HepG2 (cell line): Measurements from ENCODE around the gene DNAJB2. TPM values are rescaled to one million over a fixed set of nuclear protein-coding genes. Genes with fewer than 3 reads are reported as not detected.

ENCODE experiments used
- ARID4A ChIP-seq: sonication (generic); formaldehyde crosslinking; IDR thresholded peaks from 2 replicates; pipeline ENCODE4 v1.5.0; 2020; ENCODE audit warnings: mild to moderate bottlenecking, missing genetic modification reagents, borderline replicate concordance
- CHD4 ChIP-seq: fragments of 200-600 bp; sonication (generic); IDR thresholded peaks from 2 replicates; pipeline ENCODE4 v1.7.0; 2017; ENCODE audit warnings: mild to moderate bottlenecking, low read length, borderline replicate concordance
- ELF4 ChIP-seq: sonication (generic); formaldehyde crosslinking; IDR thresholded peaks from 2 replicates; pipeline ENCODE4 v1.5.0; 2020; ENCODE audit warnings: missing genetic modification reagents, mild to moderate bottlenecking, moderate library complexity, borderline replicate concordance
- FOXP1 ChIP-seq, 2 experiments: fragments of 450-650 bp in 1 of 2; IDR thresholded peaks; 2 replicates each; pipeline ENCODE4 v1.6.1; 2017 to 2018; ENCODE audit warnings: antibody characterized with exemption in 1 of 2
- GTF2F1 ChIP-seq: fragments of 150-350 bp; IDR thresholded peaks from 2 replicates; pipeline ENCODE4 v1.6.1; 2014; ENCODE audit warnings: low read length
- HES4 ChIP-seq: sonication (generic); formaldehyde crosslinking; IDR thresholded peaks from 2 replicates; pipeline ENCODE4 v1.9.0; 2021; ENCODE audit warnings: mild to moderate bottlenecking, missing genetic modification reagents, borderline replicate concordance
- HNRNPL ChIP-seq: fragments of 200-400 bp; formaldehyde crosslinking; IDR thresholded peaks from 2 replicates; pipeline ENCODE4 v1.6.1; 2017; ENCODE audit warnings: mild to moderate bottlenecking, low read depth, low read length
- ISL2 ChIP-seq: sonication (generic); formaldehyde crosslinking; IDR thresholded peaks from 2 replicates; pipeline ENCODE4 v1.5.0; 2020; ENCODE audit warnings: missing genetic modification reagents
- MEIS2 ChIP-seq: sonication (generic); formaldehyde crosslinking; IDR thresholded peaks from 2 replicates; pipeline ENCODE4 v1.9.0; 2021; ENCODE audit warnings: mild to moderate bottlenecking, missing genetic modification reagents
- NFE2L1 ChIP-seq: sonication (generic); formaldehyde crosslinking; IDR thresholded peaks from 2 replicates; pipeline ENCODE4 v1.4.0; 2020; ENCODE audit warnings: missing genetic modification reagents, mild to moderate bottlenecking, borderline replicate concordance
- NR1H2 ChIP-seq: sonication (generic); formaldehyde crosslinking; IDR thresholded peaks from 2 replicates; pipeline ENCODE4 v1.8.1; 2022; ENCODE audit warnings: low read depth, missing genetic modification reagents, borderline replicate concordance
- ZNF414 ChIP-seq: sonication (generic); formaldehyde crosslinking; IDR thresholded peaks from 2 replicates; pipeline ENCODE4 v1.5.0; 2020; ENCODE audit warnings: missing genetic modification reagents
- ZNF577 ChIP-seq: sonication (generic); formaldehyde crosslinking; IDR thresholded peaks from 2 replicates; pipeline ENCODE4 v1.4.0; 2020; ENCODE audit warnings: mild to moderate bottlenecking, low read depth, missing genetic modification reagents, borderline replicate concordance
- ZNF678 ChIP-seq: sonication (generic); formaldehyde crosslinking; IDR thresholded peaks from 2 replicates; pipeline ENCODE4 v1.4.0; 2020; ENCODE audit warnings: mild to moderate bottlenecking, missing genetic modification reagents
- ZNF7 ChIP-seq: IDR thresholded peaks from 2 replicates; pipeline ENCODE4 v1.6.1; 2016; ENCODE audit warnings: missing biosample characterization, missing genetic modification reagents
- ZNF749 ChIP-seq: sonication (generic); formaldehyde crosslinking; IDR thresholded peaks from 2 replicates; pipeline ENCODE4 v1.8.0; 2022; ENCODE audit warnings: mild to moderate bottlenecking, missing genetic modification reagents, moderate library complexity, borderline replicate concordance
- ZNF761 ChIP-seq: sonication (generic); formaldehyde crosslinking; conservative IDR thresholded peaks from 2 replicates; pipeline ENCODE4 v1.4.0; 2020; ENCODE audit warnings: mild to moderate bottlenecking, missing genetic modification reagents
- ZNF775 ChIP-seq: sonication (generic); formaldehyde crosslinking; IDR thresholded peaks from 2 replicates; pipeline ENCODE4 v1.4.0; 2020; ENCODE audit warnings: missing genetic modification reagents, mild to moderate bottlenecking, moderate library complexity, borderline replicate concordance
- polyA plus RNA-seq, 8 experiments: library from polyadenylated mRNA; depleted of rRNA in 3 of 8; stranded (reverse) in 7 of 8; unstranded in 1 of 8; fragments of >200 nt; fragmentation: Illumina TruSeq in 4 of 8; extraction: Trizol in 4 of 8; gene quantifications; 2 replicates each; pipeline versions ENCODE4 v1.2.1 to v1.2.3, GENCODE V29; 2011 to 2016; ENCODE audit warnings: low read depth in 4 of 8, missing spikeins in 1 of 8, mixed read lengths in 1 of 8; ENCODE audit not compliant: insufficient read depth in 1 of 8
- total RNA-seq, 5 experiments: library from RNA; depleted of rRNA; stranded (reverse); fragments of >200 nt; fragmentation: Illumina TruSeq; extraction: Trizol; gene quantifications; 2 replicates each; pipeline ENCODE4 v1.2.3, GENCODE V29; 2016; ENCODE audit warnings: low read depth in 1 of 5
- TF ChIP-seq, protein P1 (sequence below): sonication (generic); formaldehyde crosslinking; IDR thresholded peaks from 2 replicates; pipeline ENCODE4 v1.4.0; 2020; ENCODE audit warnings: missing genetic modification reagents
- TF ChIP-seq, protein P2 (sequence below): sonication (generic); formaldehyde crosslinking; IDR thresholded peaks from 2 replicates; pipeline ENCODE4 v1.5.0; 2020; ENCODE audit warnings: missing genetic modification reagents, mild to moderate bottlenecking, borderline replicate concordance

DNAJB2 gene
- total and polyA plus RNA-seq, 2 of the 13 experiments (the other 11 are each of a cell fraction or from before 2014, with no cell fraction given), result 21.3 to 31.1 TPM

DNA sequence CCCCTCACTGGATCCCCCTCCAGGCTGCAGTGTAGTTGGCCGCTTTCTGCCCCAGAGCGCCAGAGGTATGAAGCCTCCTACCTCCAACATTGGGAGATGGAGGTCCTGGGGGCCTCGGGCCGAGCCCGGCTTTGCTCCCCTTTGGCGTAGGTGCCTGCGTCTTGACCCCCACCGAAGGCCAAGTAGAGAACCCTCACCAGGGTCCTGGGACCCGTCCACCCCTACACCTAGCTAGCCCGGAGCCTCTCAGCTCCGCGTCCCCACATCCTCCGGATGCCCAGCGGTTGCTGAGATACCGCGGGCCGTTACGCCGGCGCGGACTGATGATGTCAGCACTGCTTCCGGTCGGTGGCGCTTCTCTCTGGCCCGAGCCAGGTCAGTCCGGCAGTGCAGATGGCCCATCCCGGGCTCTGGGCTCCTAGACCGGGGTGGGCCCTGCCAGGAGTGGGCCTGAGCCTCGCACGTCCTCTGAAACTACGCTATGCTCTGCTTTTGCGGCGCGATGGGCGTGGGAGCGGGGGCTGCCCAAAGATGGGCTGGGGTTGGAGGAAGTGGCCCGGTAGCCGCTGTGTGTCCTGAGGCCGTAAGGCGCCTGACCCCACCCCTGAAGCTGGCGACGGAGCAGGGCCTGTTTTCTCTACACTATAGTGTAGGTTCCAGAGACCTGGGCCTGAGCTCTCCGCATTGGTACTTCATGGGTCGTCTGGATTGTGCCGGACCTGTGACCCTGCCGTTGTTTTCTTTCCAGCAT lies 33.8 kb upstream of the DNAJB2 start, which contains the start of the genes GLB1L and STK16 (continued):
- no peak; the same call in 1 of the 2 replicates for TF ChIP-seq NR1H2 (CRISPR knock-in tag)
- TF ChIP-seq, protein P1, sequence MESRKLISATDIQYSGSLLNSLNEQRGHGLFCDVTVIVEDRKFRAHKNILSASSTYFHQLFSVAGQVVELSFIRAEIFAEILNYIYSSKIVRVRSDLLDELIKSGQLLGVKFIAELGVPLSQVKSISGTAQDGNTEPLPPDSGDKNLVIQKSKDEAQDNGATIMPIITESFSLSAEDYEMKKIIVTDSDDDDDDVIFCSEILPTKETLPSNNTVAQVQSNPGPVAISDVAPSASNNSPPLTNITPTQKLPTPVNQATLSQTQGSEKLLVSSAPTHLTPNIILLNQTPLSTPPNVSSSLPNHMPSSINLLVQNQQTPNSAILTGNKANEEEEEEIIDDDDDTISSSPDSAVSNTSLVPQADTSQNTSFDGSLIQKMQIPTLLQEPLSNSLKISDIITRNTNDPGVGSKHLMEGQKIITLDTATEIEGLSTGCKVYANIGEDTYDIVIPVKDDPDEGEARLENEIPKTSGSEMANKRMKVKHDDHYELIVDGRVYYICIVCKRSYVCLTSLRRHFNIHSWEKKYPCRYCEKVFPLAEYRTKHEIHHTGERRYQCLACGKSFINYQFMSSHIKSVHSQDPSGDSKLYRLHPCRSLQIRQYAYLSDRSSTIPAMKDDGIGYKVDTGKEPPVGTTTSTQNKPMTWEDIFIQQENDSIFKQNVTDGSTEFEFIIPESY, result peak; percentile 11; the same call in 1 of the 2 replicates
- TF ChIP-seq ZNF678 (CRISPR knock-in tag), result no peak
- TF ChIP-seq MEIS2 (CRISPR knock-in tag), result peak; percentile 55; the same call in 1 of the 2 replicates
- TF ChIP-seq ZNF414, result no peak; the same call in 1 of the 2 replicates
- no peak for TF ChIP-seq ZNF775
- TF ChIP-seq ZNF761 (CRISPR knock-in tag), result peak; percentile 60; the same call in 1 of the 2 replicates
- peak; percentile 75; the same call in 1 of the 2 replicates for TF ChIP-seq HNRNPL
- peak; percentile 100 for TF ChIP-seq ARID4A
- TF ChIP-seq HES4 (CRISPR knock-in tag), result peak; percentile 81
- TF ChIP-seq, protein P2, sequence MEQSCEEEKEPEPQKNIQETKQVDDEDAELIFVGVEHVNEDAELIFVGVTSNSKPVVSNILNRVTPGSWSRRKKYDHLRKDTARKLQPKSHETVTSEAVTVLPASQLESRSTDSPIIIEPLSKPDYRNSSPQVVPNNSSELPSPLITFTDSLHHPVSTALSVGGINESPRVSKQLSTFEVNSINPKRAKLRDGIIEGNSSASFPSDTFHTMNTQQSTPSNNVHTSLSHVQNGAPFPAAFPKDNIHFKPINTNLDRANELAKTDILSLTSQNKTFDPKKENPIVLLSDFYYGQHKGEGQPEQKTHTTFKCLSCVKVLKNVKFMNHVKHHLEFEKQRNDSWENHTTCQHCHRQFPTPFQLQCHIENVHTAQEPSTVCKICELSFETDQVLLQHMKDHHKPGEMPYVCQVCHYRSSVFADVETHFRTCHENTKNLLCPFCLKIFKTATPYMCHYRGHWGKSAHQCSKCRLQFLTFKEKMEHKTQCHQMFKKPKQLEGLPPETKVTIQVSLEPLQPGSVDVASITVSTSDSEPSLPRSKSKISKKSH (CRISPR knock-in tag), result peak; percentile 98
- no peak; the same call in 1 of the 2 replicates for TF ChIP-seq NFE2L1 (CRISPR knock-in tag)
- no peak; the same call in 1 of the 2 replicates for TF ChIP-seq ZNF7 (CRISPR knock-in tag)
- no peak for TF ChIP-seq ELF4
- peak; percentile 26; the same call in 1 of the 2 replicates for TF ChIP-seq ZNF749 (CRISPR knock-in tag)
- no peak; the same call in 1 of the 2 replicates for TF ChIP-seq GTF2F1
- 0 out of 2 replicates have a peak, but pooled peaks have one; percentile 29 for TF ChIP-seq ZNF577 (CRISPR knock-in tag)
- peak; percentile 84 for TF ChIP-seq ISL2 (CRISPR knock-in tag)
- 0 out of 2 replicates have a peak, but pooled peaks have one; percentile 36 for TF ChIP-seq CHD4
- no peak for TF ChIP-seq FOXP1 (IDR thresholded peaks at IDR 0.05)
- no peak; the same call in 1 of the 2 replicates for TF ChIP-seq FOXP1 (CRISPR knock-in tag; IDR thresholded peaks at IDR 0.05)
